Ishikawa (cell line): ENCODE results near the gene FAAP24.

ENCODE experiments used
- RAD21 ChIP-seq: IDR thresholded peaks from 2 replicates; pipeline ENCODE4 v1.6.1; 2012; ENCODE audit warnings: low read depth
- TF ChIP-seq, protein P1 (sequence below): IDR thresholded peaks from 2 replicates; pipeline ENCODE4 v1.6.1; 2012; ENCODE audit warnings: low read depth, mild to moderate bottlenecking

- TF ChIP-seq RAD21, result no peak
- TF ChIP-seq, protein P1, sequence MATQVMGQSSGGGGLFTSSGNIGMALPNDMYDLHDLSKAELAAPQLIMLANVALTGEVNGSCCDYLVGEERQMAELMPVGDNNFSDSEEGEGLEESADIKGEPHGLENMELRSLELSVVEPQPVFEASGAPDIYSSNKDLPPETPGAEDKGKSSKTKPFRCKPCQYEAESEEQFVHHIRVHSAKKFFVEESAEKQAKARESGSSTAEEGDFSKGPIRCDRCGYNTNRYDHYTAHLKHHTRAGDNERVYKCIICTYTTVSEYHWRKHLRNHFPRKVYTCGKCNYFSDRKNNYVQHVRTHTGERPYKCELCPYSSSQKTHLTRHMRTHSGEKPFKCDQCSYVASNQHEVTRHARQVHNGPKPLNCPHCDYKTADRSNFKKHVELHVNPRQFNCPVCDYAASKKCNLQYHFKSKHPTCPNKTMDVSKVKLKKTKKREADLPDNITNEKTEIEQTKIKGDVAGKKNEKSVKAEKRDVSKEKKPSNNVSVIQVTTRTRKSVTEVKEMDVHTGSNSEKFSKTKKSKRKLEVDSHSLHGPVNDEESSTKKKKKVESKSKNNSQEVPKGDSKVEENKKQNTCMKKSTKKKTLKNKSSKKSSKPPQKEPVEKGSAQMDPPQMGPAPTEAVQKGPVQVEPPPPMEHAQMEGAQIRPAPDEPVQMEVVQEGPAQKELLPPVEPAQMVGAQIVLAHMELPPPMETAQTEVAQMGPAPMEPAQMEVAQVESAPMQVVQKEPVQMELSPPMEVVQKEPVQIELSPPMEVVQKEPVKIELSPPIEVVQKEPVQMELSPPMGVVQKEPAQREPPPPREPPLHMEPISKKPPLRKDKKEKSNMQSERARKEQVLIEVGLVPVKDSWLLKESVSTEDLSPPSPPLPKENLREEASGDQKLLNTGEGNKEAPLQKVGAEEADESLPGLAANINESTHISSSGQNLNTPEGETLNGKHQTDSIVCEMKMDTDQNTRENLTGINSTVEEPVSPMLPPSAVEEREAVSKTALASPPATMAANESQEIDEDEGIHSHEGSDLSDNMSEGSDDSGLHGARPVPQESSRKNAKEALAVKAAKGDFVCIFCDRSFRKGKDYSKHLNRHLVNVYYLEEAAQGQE, result no peak
Observed at GRCh38 chr19:32933571-32933970, 38.5 kb upstream of the FAAP24 start.
